GM12878 (cell line): Measurements from ENCODE around the gene ADGB. TPM values are rescaled to one million over a fixed set of nuclear protein-coding genes. Genes with fewer than 3 reads are reported as not detected.

Experiments used
- ATAC-seq: fragments of 200-7000 bp; cut with Tn5 transposase; 3 replicates; pipeline ENCODE4 v1.9.1; 2020; ENCODE audit warnings: mild to moderate bottlenecking, moderate library complexity
- BruUV-seq: library from RNA; stranded (reverse); fragments of 400-500 nt; replicated peaks from 2 replicates; lab custom pipeline; 2021; lab: Mats Ljungman, UMichigan
- CTCF ChIA-PET: fragments of 300-600 bp; sonication (Branson Sonifier 250); formaldehyde crosslinking; extraction: SDS; loops from one replicate; lab custom pipeline; 2021; ENCODE audit warnings: inconsistent platforms; lab: Yijun Ruan, JAX
- POLR2A ChIA-PET: fragments of 350-600 bp; formaldehyde crosslinking; extraction: SDS; loops from one replicate; lab custom pipeline; 2021; ENCODE audit warnings: inconsistent platforms; lab: Charles Lee
- RAD21 ChIA-PET: fragments of 300-600 bp; sonication (Branson Sonifier 250); formaldehyde crosslinking; loops from one replicate; lab custom pipeline; 2023; ENCODE audit warnings: antibody characterized with exemption; ENCODE audit not compliant: unreplicated experiment; lab: Charles Lee
- SMC1A ChIA-PET: fragments of 300-600 bp; sonication (Branson Sonifier 250); formaldehyde crosslinking; loops from one replicate; lab custom pipeline; 2023; ENCODE audit not compliant: unreplicated experiment, uncharacterized antibody; lab: Charles Lee
- DNase-seq: peaks from one replicate; pipeline ENCODE4 v3.0.0-alpha.2; 2011; ENCODE audit warnings: low read depth, low spot score
- FAIRE-seq: peaks from 3 replicates; lab custom pipeline; 2011; peaks lifted over from hg19 to GRCh38; lab: Jason Lieb, UNC
- H2AFZ ChIP-seq: 2 replicates; pipeline ENCODE4 v1.6.0; 2011; ENCODE audit warnings: low read depth, low read length, control low read depth; ENCODE audit not compliant: control insufficient read depth
- H3K27ac ChIP-seq: 2 replicates; pipeline ENCODE4 v1.5.1; 2011; ENCODE audit warnings: control low read depth; ENCODE audit not compliant: control insufficient read depth, insufficient read depth
- H3K27me3 ChIP-seq, 2 experiments: replicated peaks in 1 of 2; 2 replicates each; pipeline versions ENCODE4 v1.6.0 to v1.6.1; 2011; ENCODE audit warnings: low read length in 1 of 2; ENCODE audit not compliant: control insufficient read depth in 2 of 2, insufficient read depth in 2 of 2
- H3K36me3 ChIP-seq, 2 experiments: 2 replicates each; pipeline ENCODE4 v1.5.1; 2011; ENCODE audit warnings: low read length in 1 of 2; ENCODE audit not compliant: control insufficient read depth in 2 of 2, insufficient read depth in 2 of 2
- H3K4me1 ChIP-seq: 2 replicates; pipeline ENCODE4 v1.6.1; 2011; ENCODE audit warnings: mild to moderate bottlenecking, low read length, moderate library complexity, mixed read lengths; ENCODE audit not compliant: control insufficient read depth, insufficient read depth
- H3K4me2 ChIP-seq: 2 replicates; pipeline ENCODE4 v1.6.0; 2011; ENCODE audit warnings: control low read depth; ENCODE audit not compliant: control insufficient read depth, insufficient read depth
- H3K4me3 ChIP-seq: fragments of 200-600 bp; sonication (generic); 2 replicates; pipeline ENCODE4 v1.5.1; 2016
- H3K79me2 ChIP-seq: 2 replicates; pipeline ENCODE4 v1.6.0; 2011; ENCODE audit warnings: low read length; ENCODE audit not compliant: control insufficient read depth, insufficient read depth
- H3K9ac ChIP-seq: 2 replicates; pipeline ENCODE4 v1.8.0; 2011; ENCODE audit warnings: low read length, control low read depth, mixed read lengths; ENCODE audit not compliant: control insufficient read depth, insufficient read depth
- H3K9me3 ChIP-seq: replicated peaks from 3 replicates; pipeline ENCODE4 v1.5.1; 2011; ENCODE audit warnings: mild to moderate bottlenecking, low read length; ENCODE audit not compliant: control insufficient read depth, insufficient read depth
- H4K20me1 ChIP-seq: 2 replicates; pipeline ENCODE4 v1.6.0; 2011; ENCODE audit not compliant: control insufficient read depth, insufficient read depth
- ASH2L ChIP-seq: fragments of 300-600, 200-600 bp; sonication (generic); IDR thresholded peaks from 2 replicates; pipeline ENCODE4 v1.6.1; 2017; ENCODE audit warnings: low read depth, mild to moderate bottlenecking, borderline replicate concordance
- ATF7 ChIP-seq: fragments of 450-650 bp; IDR thresholded peaks from 2 replicates; pipeline ENCODE4 v1.6.1; 2016; ENCODE audit warnings: low read depth, mild to moderate bottlenecking
- CUX1 ChIP-seq: IDR thresholded peaks from 2 replicates; pipeline ENCODE4 v1.6.1; 2012; ENCODE audit warnings: improper control_type of control experiment, low read depth, low read length; ENCODE audit not compliant: insufficient replicate concordance
- ESRRA ChIP-seq: IDR thresholded peaks from 2 replicates; pipeline ENCODE4 v1.6.1; 2012; ENCODE audit warnings: mild to moderate bottlenecking, low read length, improper control_type of control experiment
- EZH2 ChIP-seq: IDR thresholded peaks from 2 replicates; pipeline ENCODE4 v1.6.1; 2012; ENCODE audit warnings: low read depth, mild to moderate bottlenecking, control low read depth, inconsistent platforms, low read length, borderline replicate concordance; ENCODE audit not compliant: control insufficient read depth
- GATAD2B ChIP-seq: fragments of 450-650 bp; conservative IDR thresholded peaks from 2 replicates; pipeline ENCODE4 v1.6.1; 2017; ENCODE audit warnings: low read depth, mild to moderate bottlenecking, moderate library complexity
- KAT2A ChIP-seq: conservative IDR thresholded peaks from 2 replicates; pipeline ENCODE4 v1.6.1; 2011; ENCODE audit warnings: low read depth, low read length; ENCODE audit not compliant: control insufficient read depth
- MTA3 ChIP-seq: IDR thresholded peaks from 2 replicates; pipeline ENCODE4 v1.6.1; 2012; ENCODE audit warnings: low read length, inconsistent platforms, borderline replicate concordance
- MYB ChIP-seq: fragments of 150-350 bp; IDR thresholded peaks from 2 replicates; pipeline ENCODE4 v1.6.1; 2014; ENCODE audit warnings: mild to moderate bottlenecking, low read depth, low read length, borderline replicate concordance
- POLR2AphosphoS2 ChIP-seq: IDR thresholded peaks from 2 replicates; pipeline ENCODE4 v1.6.1; 2011; ENCODE audit warnings: low read depth, mild to moderate bottlenecking, low read length, improper control_type of control experiment, moderate library complexity
- POLR2AphosphoS5 ChIP-seq: IDR thresholded peaks from 2 replicates; pipeline ENCODE4 v1.6.1; 2011; ENCODE audit warnings: mild to moderate bottlenecking, low read length, inconsistent platforms
- RELB ChIP-seq: fragments of 450-650 bp; IDR thresholded peaks from 2 replicates; pipeline ENCODE4 v1.6.1; 2017; ENCODE audit warnings: low read depth, mild to moderate bottlenecking, moderate library complexity
- SREBF2 ChIP-seq: IDR thresholded peaks from 2 replicates; pipeline ENCODE4 v1.6.1; 2012; ENCODE audit warnings: mild to moderate bottlenecking, low read length
- SUZ12 ChIP-seq: fragments of 200-600 bp; sonication (generic); IDR thresholded peaks from one replicate; pipeline ENCODE4 v1.6.1; 2018; ENCODE audit warnings: antibody characterized with exemption, mild to moderate bottlenecking; ENCODE audit not compliant: unreplicated experiment
- TAF1 ChIP-seq: IDR thresholded peaks from 2 replicates; pipeline ENCODE4 v1.6.1; 2011; ENCODE audit warnings: mild to moderate bottlenecking, low read depth, low read length, borderline replicate concordance
- WRNIP1 ChIP-seq: IDR thresholded peaks from 2 replicates; pipeline ENCODE4 v1.6.1; 2011; ENCODE audit warnings: low read depth, low read length, improper control_type of control experiment, borderline replicate concordance
- WGBS: methylation state at CpG from one replicate; pipeline ENCODE4 v1.1.6; 2016; ENCODE audit warnings: low lambda C conversion rate; ENCODE audit not compliant: insufficient replicate concordance, insufficient coverage; ENCODE audit errors: missing lambda C conversion rate; 5-methylcytosine and 5-hydroxymethylcytosine counted together
- in situ Hi-C: fragments of 300-500 bp; cut with MboI; formaldehyde crosslinking; loops from 9 replicates; pipeline ENCODE4 v1.14.3; 2018; ENCODE audit warnings: mixed read lengths
- intact Hi-C: fragments of 100-400 bp; cut with micrococcal nuclease; formaldehyde crosslinking; loops from one replicate; pipeline ENCODE4 v1.14.2; 2022; ENCODE audit not compliant: unreplicated experiment
- polyA plus RNA-seq, 11 experiments: library from polyadenylated mRNA; depleted of rRNA in 4 of 11; unstranded in 6 of 11; stranded (reverse) in 5 of 11; fragments of >200 nt; fragmentation: Nextera tagmentation in 4 of 11; fragmentation: Illumina TruSeq in 1 of 11; extraction: Ambion mirVana in 4 of 11; extraction: Trizol in 1 of 11; gene quantifications; 1 replicate in 1 of 11; 2 replicates in 10 of 11; pipeline versions ENCODE4 v1.2.1 to v1.2.3, GENCODE V29; 2011 to 2016; ENCODE audit warnings: inconsistent platforms in 2 of 11, missing spikeins in 2 of 11, low read depth in 1 of 11
- total RNA-seq, 4 experiments: library from RNA; depleted of rRNA in 3 of 4; stranded (reverse); fragments of >200 nt in 3 of 4; fragmentation: Illumina TruSeq in 1 of 4; extraction: Trizol in 1 of 4; gene quantifications; 2 replicates each; pipeline versions ENCODE4 v1.2.1 to v1.2.3, GENCODE V29; 2013 to 2021

ADGB gene
- total and polyA plus RNA-seq, 10 of the 15 experiments (the other 5 are each of a cell fraction or from before 2014, with no cell fraction given) = not detected

GRCh38 chr6:146598772-146599405 lies at the start of gene ADGB (continued):
- no peak for TF ChIP-seq RELB
- TF ChIP-seq GATAD2B = no peak
- TF ChIP-seq WRNIP1 = no peak

GRCh38 chr6:146550911-146551310 lies 47.9 kb upstream of the ADGB start:
- SMC1A ChIA-PET = no interaction called here
- BruUV-seq = no TSS peak
- in situ Hi-C loops = no loop called here

More at GRCh38 chr6:146550911-146551310, 47.9 kb upstream of the ADGB start:
- ATAC-seq = no peak
- Histone ChIP-seq H3K27ac (no peak overlapping the region), H3K4me2 (no peak overlapping the region), H2AFZ (no peak overlapping the region), H3K79me2 (no peaks in the 10 kb centered on the region), H3K4me3 (no peak overlapping the region), H3K9me3 (no peaks in the 10 kb centered on the region; the same call in 2 of the 3 replicates), H3K36me3 (no peaks in the 10 kb centered on the region), H3K4me1 (no peaks in the 10 kb centered on the region), H4K20me1 (no peaks in the 10 kb centered on the region), H3K27me3 (peaks cover 0 to 2% of the 10 kb centered on the region in 2 experiments; a peak in 2 of 4 replicates), H3K9ac (no peak overlapping the region)
- intact Hi-C loops = no loop called here
- RAD21 ChIA-PET = no interaction called here
- POLR2A ChIA-PET = no interaction called here
- 56% methylated on average over 6 of the region's 6 CpGs for WGBS
- no peak for FAIRE-seq
- TF ChIP-seq ESRRA (no peak), POLR2AphosphoS5 (no peak), MYB (no peak), ATF7 (no peak), SREBF2 (no peak), CUX1 (no peak), MTA3 (no peak), ASH2L (no peak), POLR2AphosphoS2 (no peak), EZH2 (no peak), TAF1 (no peak), SUZ12 (no peak), KAT2A (no peak)
- DNase-seq = no peak
- CTCF ChIA-PET = no interaction called here
